ENCODE results near the gene SCAMP5.

Gene SCAMP5

DNA sequence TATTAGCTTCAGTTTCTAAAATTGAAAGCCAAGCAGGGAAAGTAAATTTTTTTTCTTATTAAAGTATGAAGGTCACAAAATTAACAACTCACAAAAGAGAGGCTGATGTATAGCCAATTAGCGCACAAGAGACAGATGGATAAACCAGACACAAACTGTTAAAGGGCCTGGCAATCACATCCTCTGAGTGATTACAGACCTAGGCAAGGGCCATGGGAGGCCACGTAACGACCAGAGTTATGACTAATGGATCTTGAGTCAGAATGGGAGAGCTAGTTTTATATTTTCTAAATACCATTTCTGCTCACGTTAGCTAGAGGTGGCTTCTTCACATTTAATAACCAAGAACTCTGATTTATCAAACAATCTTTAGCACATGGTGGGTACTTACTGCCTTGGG is 17.8 kb upstream of the SCAMP5 start:
- DNase-seq, result no peak

DNA sequence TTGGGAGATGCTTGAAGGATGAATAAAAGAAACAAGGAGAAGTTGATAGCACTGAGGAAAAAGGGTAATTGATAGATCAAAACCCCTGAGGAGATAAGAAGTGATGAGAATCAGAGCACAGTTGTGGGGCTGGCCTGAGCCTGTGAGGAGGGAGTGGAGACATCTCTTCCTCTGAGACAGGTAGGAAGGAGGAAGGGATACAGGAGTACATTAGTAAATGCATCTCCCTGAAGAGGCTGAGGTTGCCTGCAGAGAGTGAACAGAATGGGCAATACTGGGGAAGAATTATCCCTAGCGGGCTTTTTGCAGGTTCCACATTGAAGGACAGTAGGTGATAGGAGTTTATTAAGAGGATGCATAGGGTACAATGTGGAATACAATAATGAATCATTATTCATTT is 17.3 kb upstream of the SCAMP5 start:
- no peak for DNase-seq

GRCh38 chr15:74978503-74978902 is 16.9 kb upstream of the SCAMP5 start:
- peak; percentile 21 for DNase-seq

GRCh38 chr15:74982183-74982582 is 13.2 kb upstream of the SCAMP5 start:
- no peak for DNase-seq

DNA sequence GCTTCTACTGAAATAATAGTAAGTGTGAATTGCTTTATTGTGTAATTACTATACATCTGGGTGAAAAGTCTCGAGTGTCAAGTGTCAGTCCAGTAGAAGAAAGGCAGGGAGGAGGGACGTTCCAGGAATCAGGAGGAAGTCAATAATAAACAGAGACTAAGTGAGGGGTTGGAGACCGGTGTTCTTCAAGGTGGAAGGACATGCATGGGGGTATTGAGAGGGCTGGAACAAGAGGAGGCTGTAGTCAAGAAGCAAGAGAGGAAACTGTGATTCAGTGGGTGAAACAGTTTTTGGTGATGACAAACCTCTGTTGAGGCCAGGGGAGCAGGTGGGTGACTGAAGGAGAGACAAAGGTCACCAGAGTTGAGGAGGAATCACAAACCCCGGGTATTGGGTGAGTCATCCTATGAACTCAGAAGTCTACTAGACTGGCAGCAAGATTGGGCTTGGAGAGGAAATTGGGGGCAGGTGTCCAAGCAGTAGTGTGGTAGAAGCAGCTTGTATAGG is 11.6 kb upstream of the SCAMP5 start:
- no peak for DNase-seq

DNA sequence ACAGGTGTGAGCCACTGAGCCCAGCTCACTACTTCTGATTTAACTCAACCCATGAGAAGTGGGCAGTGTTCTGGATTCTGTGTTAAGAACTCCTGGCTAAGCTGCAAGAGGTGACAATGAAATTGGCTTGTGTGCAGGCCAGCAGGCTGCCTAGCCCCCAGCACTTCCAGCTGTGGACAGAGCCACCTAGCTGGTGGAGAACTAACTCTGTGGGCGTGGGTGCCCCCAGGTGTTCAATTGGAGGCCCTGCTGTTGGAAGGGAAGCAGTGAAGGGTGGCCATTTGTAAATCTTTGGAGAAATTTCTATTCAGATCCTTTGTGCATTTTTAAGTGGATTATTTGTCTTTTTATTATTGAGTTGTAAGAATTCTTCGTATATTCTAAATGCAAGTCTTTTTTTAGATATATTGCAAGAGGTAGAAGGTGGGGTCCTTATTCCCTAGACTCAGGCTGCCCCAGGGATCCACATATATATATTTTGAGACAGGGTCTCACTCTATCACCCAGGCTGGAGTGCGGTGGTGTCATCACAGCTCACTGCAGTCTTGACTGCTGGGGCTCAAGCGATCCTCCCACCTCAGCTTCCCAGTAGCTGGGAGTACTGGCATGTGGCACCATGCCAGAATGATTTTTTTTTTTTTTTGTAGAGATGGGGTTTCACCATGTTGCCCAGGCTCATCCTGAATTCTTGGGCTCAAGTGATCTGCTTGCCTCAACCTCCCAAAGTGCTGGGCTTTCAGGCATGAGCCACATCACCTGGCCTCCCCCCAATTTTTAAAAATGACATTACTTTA is 7.2 kb upstream of the SCAMP5 start:
- DNase-seq, result peak; percentile 31

GRCh38 chr15:74989527-74989926 is 5.8 kb upstream of the SCAMP5 start:
- no peak for DNase-seq

DNA sequence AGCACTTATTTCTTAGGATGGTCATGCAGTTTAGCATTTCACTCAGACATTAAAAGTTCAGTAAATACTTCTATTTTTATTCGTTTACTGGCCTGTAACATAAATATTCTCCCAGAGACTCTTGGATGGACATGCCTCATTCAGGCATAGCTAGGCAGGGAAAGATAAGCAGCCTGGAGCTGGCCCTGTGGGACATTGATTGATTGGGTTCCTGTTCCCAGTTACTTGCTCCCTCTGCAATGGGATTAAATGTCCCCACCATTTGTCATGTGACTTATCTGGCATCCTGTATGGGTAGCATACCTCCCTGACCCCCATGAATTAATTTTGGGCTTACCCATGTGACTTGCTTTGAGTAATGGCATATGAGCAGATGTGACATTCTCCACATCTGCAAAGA is 2.7 kb upstream of the SCAMP5 start:
- no peak for DNase-seq

DNA sequence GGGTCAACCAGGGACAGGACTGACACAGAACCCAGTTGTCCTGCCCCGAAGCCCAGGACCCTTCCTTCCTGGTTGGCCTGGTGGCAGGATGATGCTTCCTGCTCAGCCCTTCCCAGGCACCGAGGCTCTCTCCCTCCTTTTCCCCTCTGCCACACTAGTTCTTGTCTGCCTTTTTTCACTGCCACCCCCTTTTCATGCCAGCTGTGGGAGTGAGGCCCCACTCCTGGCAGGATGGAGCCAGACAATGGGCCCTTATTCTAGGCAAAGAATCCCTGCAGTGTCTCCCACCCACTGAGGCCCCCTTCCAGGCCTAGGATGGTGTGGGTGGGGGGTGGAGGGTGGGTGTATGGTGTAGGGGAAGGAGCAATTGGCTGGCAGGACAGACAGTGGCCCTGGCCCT is 1.1 kb upstream of the SCAMP5 start:
- DNase-seq, result no peak

DNA sequence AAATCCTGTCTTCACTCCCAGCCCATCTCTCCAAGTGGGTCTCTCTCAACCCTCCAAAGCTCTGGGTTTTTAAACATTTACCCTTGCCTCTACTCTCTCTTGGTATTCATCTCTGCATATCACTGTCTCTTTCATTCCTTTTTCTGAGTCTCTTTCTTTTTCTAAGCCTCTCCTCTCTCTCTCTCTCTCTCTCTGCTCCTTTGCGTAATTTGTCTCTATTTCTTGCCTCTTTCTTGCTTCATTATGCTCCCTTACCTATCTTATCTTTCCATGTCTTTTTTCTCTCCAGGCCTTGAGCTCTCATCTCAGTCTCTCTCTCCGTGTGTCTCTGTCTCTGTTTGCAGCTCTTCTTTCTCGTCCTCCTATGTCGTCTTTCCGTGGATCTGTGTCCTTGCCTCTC is 678 bp upstream of the SCAMP5 start:
- no peak for DNase-seq

- no peak for DNase-seq
Observed at GRCh38 chr15:74995779-74996765, 709 bp downstream of the SCAMP5 start.

- no peak for DNase-seq
Observed at GRCh38 chr15:74997141-74997540, 1.8 kb downstream of the SCAMP5 start.

DNA sequence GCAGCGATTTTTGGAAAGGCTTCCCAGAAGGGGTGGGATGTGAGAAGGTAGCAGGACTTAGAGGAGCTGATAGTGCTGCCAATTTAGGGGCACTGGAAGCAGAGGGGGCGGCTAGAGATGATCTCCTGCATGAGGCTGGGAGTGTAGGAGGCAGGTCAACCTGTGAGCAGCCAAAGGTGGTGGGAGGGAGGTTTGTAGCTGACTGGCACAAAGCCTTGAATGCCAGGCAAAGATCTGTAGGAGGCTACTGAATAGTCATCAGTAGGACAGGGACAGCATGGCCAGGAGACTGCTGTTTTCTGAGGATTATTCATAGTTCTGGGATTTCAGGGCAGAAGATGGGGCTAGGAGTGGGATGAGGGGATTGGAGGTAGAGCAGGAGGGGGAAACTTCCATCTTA is 2.2 kb downstream of the SCAMP5 start:
- DNase-seq, result no peak

- DNase-seq, result no peak
Observed at GRCh38 chr15:75001310-75001709, 5.9 kb downstream of the SCAMP5 start.

GRCh38 chr15:75002398-75002797 is 7.0 kb downstream of the SCAMP5 start:
- no peak for DNase-seq

GRCh38 chr15:75007216-75007615 is 11.9 kb downstream of the SCAMP5 start:
- DNase-seq, result no peak

GRCh38 chr15:75008221-75008625 is 12.9 kb downstream of the SCAMP5 start:
- no peak for DNase-seq

DNA sequence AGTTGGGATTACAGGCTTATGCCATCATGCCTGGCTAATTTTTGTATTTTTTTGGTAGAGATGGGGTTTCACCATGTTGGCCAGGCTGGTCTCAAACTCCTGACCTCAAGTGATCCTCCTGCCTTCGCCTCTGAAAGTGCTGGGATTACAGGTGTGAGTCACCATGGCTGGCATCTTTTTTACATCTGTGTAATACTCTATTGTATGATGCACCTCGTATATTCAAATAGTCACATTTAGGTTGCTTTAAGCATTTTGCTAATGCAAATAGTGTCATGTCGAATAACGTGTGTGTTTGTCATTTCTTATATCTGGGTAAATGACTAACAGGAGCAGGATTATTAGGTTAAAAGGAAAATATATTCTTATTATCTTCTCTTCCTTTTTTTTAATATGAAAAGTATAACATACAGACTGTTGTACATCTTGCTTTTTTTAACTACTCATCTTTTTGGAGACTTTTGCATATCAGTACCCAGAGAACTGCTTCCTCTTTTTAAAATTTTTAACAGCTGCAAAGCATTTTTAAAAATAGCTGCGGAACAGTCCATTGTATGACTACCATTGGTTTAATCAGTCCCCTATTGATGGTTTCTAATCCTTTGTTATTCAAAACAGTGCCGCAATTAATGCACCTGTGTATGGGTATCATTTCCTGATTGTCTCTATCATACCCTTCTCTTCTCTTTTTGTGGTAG is 13.4 kb downstream of the SCAMP5 start:
- DNase-seq, result no peak

DNA sequence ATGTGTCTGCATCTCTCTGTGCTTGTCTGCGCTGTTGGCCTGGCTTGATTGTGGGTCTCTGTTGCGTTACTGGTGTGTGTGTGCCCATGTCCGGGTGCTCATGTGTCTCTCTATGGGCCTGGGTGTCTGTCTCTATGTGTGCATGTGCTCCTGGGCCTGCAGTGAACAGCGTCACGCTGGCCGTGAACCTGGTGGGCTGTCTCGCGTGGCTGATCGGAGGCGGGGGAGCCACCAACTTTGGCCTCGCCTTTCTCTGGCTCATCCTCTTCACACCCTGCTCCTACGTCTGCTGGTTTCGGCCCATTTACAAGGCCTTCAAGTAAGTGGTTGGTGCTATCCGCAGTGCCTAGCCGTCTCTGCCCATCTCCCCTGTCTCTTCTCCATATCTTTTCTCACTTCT is 21.1 kb downstream of the SCAMP5 start:
- no peak for DNase-seq

DNA sequence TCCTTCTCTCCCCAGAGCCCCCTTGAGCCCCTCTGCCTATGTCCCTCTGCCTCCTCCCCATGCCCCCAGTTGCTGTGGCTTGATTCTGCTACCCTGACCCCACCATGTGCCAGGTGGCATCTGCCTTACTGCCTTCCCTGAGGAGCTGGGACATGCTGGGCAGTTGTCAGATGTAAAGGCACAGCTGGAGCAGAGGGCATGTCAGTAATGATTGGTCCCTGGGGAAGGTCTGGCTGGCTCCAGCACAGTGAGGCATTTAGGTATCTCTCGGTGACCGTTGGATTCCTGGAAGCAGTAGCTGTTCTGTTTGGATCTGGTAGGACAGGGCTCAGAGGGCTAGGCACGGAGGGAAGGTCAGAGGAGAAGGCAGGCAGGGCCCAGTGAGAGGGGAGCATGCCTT is 24.6 kb downstream of the SCAMP5 start:
- no peak for DNase-seq

DNA sequence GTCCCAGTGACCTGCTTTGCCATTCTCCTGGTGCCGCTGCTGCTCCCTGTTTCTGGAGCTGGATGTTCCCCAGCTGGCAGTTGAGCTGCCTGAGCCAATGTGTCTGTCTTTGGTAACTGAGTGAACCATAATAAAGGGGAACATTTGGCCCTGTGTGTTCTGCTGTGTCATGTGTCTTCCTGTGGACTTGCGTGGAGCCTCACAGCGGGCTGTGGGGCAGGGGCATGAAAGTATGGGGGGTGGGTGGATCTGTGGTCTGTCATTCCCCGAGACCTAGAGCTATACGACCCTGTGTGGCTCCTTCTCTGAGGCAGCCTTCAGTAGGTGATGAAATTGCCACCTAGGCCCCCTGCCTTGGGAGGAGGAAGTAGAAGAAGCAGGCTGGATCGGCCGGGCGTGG is 26.0 kb downstream of the SCAMP5 start:
- no peak for DNase-seq

GRCh38 chr15:75022783-75023180 is 27.4 kb downstream of the SCAMP5 start:
- no peak for DNase-seq

- DNase-seq, result peak; percentile 89
Observed at GRCh38 chr15:75023181-75023871, 28.0 kb downstream of the SCAMP5 start, which contains the start of gene PPCDC. TSS of gene PPCDC (plus strand) at chr15:75023590. CDS start at chr15:75028319, 4,729 bp downstream.
